GM10266 (cell line): ENCODE data around the gene ATP6V0D1.
A peak's percentile ranks its signal among the peaks of the same experiment; 100 is the strongest.

Experiments
- DNase-seq: peaks from one replicate; pipeline ENCODE4 v3.0.0; 2012; ENCODE audit errors: extremely low spot score
- TF ChIP-seq, protein P1 (sequence below): IDR thresholded peaks from 2 replicates; pipeline ENCODE4 v1.5.1; 2012; ENCODE audit warnings: mild to moderate bottlenecking, low read depth; ENCODE audit not compliant: control insufficient read depth, insufficient read depth; ENCODE audit errors: missing control alignments

ATP6V0D1 gene

DNA sequence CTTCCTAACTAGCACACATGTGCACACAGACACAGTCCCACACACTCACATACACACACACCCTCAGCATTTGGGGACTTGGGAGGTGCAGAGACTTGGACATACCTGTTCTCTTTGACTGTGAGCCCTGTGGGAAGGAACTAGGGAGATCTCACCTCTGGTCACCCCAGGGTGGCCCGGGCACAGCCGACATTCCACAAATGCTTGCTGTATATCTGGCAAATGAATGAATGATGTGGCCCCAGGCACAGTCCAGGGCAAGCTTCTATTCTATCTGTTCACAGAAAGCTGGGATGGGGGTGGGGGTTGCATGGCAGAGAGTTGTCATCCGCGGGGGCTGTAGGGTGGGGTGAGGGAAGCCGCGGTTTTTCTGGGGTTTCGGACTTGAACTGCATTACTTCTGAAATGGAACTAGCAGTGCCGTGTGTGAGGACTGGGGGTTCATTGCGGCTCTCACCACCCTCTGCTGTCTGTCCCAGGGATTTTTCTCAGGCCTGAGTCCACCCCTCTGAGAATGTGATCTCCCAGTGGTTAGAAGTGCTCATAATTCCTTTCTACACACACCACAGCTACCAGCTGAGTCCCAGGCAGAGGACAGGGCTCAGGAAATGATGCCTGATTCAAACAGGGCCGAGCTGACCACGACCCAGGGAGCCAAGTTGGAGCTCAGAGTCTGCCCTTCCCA, 44.4 kb upstream of the ATP6V0D1 start:
- TF ChIP-seq, protein P1, sequence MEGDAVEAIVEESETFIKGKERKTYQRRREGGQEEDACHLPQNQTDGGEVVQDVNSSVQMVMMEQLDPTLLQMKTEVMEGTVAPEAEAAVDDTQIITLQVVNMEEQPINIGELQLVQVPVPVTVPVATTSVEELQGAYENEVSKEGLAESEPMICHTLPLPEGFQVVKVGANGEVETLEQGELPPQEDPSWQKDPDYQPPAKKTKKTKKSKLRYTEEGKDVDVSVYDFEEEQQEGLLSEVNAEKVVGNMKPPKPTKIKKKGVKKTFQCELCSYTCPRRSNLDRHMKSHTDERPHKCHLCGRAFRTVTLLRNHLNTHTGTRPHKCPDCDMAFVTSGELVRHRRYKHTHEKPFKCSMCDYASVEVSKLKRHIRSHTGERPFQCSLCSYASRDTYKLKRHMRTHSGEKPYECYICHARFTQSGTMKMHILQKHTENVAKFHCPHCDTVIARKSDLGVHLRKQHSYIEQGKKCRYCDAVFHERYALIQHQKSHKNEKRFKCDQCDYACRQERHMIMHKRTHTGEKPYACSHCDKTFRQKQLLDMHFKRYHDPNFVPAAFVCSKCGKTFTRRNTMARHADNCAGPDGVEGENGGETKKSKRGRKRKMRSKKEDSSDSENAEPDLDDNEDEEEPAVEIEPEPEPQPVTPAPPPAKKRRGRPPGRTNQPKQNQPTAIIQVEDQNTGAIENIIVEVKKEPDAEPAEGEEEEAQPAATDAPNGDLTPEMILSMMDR: no peak
- DNase-seq: no peak

DNA sequence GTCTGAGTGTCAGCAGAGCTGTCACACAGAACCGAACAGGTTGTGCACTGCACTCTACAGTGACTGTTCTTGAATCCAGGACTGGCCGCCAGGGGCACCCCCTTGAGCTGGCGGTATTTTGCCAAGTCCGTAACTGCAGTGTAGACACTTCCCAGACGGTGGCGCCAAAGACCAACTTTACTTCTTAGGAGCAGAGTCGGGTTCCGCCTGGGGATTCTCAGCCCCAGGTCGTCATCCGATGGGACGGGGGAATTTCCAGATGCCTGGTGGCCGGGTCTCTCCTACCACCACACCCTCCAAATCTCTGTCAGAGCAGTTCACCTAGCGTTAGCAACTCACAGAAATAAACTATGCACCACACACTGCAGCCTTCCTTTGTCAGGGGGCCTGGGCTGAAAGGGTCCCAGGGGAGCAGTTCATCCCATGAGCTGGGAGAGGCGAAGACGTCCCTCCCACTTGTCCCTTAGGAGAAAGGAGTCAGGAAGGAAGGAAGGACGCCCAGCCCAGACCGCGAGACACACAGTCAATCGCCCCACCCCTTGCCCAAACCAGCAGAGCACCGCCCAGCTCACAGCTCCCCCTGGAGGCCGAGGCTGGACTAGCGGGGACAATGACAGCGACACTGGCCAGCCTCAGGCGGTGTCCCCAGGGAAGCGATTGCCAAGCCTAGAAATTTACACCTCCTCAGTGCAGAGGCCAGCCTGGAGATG, 40.3 kb upstream of the ATP6V0D1 start:
- DNase-seq: peak; percentile 90
- TF ChIP-seq, protein P1: peak; percentile 99

- TF ChIP-seq, protein P1: no peak
- no peak for DNase-seq
Observed at GRCh38 chr16:67519242-67519641, 38.3 kb upstream of the ATP6V0D1 start.

- DNase-seq: no peak
- TF ChIP-seq, protein P1: no peak
Observed at GRCh38 chr16:67518676-67519075, 37.7 kb upstream of the ATP6V0D1 start.

GRCh38 chr16:67517661-67518423, 36.9 kb upstream of the ATP6V0D1 start:
- TF ChIP-seq, protein P1: no peak
- DNase-seq: peak; percentile 9

GRCh38 chr16:67517155-67517445, 36.1 kb upstream of the ATP6V0D1 start:
- no peak for DNase-seq
- TF ChIP-seq, protein P1: no peak
